Stimulated activated CD8-positive, alpha-beta memory T cell treated with anti-CD3 and anti-CD28 coated beads, Interleukin-4, amount 100 ng/mL, for 48 hours (primary cell): ENCODE data around the gene TBL2.
"Not testable (repeated sequence)": the region's sequence is repeated elsewhere in the genome, so short reads cannot be mapped to it uniquely, and the experiment has no call there.

Experiments
- DNase-seq: peaks from one replicate; pipeline ENCODE4 v3.0.0-alpha.2; 2020

Gene TBL2

GRCh38 chr7:73605601-73606220 lies 27.3 kb upstream of the TBL2 start:
- no peak for DNase-seq

- DNase-seq: no peak
These were observed 24.6 kb upstream of the TBL2 start for GRCh38 chr7:73602721-73603651.

- DNase-seq: no peak
These were observed 21.5 kb upstream of the TBL2 start for GRCh38 chr7:73599916-73600315.

DNA sequence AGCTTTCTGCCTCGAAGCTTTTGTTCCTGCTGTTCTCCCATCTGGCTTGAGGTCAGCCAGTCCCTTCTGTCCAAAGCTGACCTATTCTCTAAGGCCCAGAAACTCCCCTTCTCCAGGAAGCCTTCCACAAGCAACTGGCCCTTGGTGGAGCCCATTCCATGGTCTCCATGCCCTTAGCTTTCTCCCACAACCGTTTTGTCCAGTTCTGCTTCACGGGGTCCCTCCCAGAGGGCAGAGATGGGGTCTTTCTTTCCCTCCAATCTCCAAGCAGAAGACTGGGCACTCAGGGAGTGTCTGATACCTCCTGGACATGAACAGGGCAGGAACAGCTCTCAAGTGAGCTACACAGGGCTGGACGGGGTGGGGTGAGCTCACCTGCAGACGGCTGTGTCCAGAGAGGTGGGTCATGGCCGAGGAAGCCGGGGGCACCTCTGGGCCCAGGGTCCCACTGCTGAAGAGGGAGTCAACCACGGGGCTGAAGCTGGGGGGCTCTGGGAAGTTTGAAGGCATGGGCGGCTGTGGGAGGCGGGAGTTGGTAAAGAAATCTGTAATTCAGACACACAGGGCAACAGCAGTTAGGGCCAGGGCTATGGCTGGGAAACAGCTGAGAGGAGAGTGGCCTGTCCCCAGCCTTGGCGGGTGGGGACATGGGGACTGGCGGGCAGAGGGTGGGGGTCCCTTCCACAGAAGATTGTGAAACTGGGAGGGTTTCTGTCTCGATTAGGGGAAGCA lies 20.9 kb upstream of the TBL2 start:
- no peak for DNase-seq

DNA sequence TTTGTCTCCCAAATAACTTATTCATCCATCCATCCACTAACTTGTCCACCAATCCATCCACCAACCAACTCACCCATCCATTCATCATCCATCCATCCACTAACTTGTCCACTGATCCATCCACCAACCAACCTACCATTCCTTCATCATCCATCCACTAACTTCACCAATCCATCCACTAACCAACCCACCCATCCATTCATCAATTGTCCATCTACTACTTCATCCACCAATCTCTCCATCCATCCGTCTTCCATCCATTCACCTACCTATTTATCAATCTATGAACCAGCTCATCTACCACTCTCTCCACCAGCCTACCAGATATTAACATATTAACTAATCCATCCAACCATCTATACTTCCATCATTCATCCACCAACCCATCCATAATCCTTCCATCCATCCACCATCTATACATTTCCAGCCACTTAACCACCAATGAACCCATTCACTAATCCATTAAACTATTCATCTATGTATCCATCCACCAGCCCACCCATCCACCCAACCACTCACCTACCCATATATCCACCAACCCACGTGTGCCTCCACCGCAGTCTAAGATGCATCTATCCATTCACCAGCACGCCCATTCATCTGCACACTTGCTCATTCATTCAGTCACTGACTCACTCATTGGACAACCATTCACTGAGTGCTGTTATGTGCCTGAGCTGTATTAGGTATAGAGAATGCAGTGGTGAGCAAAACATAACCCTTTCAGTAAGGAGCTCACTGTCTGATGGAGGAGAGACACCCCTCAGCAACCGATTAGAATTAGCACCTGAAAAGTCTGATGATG lies 19.8 kb upstream of the TBL2 start:
- DNase-seq: no peak

DNA sequence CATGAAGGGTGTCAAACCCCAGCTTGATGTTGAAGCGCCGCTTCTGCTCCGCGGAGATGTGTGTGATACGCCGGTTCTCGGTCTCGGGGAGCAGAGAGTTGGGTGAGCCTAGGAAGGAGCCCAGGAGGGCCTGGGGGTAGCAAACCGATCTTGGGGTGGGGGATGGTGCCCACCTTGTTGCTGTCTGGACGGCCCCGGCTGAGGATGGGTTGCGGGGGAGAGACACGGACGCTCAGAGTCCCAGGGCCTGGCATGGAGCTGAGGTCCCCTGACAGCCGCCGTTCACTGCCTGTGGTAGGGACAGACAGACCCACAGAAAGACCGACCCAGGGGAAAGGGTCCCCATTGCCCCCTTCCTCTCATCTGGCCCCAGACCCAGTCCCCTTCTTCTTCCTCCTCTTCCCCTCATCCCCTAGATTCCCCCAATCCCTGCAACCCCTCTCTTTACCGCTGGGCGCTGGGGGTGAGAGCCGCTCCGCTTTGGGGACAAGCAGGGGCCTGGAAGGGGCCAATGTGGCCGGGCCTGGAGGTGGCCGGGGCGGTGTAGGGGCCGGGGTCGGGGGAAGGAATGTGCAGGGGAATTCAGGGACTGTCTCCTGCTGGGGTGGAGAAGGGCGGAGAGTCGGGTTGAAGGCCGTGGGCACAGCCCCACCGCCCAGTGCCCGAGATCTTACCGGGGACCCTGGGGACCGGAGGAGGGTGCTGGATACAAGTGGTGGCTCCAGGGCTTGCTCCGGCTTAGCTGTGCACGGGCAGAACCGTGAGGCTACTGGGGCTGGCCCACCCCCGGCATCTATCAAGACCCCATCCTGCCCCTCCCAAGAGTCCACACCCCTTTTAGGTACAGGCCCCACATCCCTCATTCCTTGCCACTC lies 18.0 kb upstream of the TBL2 start:
- DNase-seq: no peak

GRCh38 chr7:73595358-73595757 lies 17.0 kb upstream of the TBL2 start:
- DNase-seq: no peak

DNA sequence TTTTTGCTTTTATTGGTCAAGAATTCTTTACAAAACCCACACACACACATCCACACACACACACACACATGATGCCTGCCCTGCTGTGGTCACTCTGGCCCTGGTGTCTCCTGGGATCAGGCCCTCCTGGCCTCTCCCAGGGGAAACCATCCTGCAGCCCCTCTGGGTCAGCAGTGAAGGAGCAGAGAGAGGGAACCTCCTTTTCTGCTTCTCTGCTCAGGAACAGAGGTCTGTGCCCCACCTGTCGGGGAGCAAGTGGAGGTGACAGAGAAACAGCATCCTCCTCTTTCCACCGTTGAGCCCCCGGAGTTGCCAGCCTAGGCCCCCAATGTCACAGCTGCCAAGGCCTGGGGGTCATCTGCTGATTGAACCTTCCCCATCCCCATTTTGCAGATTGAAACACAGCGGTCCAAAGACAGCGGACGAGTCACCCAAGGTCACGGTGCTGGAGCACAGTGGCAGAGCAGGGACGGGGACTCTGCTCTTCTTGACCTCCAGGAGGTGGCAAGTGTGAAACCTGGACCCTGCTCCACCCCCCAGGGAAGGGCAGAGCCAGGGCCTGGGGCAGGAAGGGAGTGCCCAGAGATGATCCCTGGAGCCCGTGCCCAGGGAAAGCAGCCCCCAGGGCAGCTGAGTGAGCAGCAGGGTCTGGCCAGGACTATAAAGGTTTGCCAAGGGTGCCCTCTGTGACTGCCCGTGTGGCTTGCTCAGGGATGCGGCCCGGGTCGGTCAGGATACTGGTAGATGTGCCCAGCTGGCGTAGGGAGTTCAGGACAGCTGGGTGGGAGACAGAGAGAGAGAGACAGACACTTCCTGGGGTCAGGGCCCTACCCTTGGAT lies 15.0 kb upstream of the TBL2 start:
- no peak for DNase-seq

- DNase-seq: no peak
These were observed 8.5 kb upstream of the TBL2 start for GRCh38 chr7:73586911-73587310.

DNA sequence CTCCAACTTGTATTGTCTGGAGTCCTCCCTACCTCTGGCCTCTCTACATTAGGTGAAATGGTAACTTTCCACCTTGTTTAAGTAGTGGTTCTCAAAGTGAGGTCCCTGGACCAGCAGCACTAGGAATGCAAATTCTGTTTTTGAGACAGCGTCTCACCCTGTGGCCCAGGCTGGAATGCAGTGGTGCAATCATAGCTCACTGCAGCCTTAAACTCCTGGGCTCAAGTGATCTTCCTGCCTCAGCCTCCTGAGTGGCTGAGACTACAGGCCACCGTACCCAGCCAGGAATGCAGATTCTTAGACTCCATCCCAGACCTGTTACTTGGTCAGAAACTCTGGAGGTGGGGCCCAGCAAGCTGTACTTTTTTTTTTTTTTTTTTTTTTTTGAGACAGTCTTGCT lies 6.8 kb upstream of the TBL2 start:
- no peak for DNase-seq

DNA sequence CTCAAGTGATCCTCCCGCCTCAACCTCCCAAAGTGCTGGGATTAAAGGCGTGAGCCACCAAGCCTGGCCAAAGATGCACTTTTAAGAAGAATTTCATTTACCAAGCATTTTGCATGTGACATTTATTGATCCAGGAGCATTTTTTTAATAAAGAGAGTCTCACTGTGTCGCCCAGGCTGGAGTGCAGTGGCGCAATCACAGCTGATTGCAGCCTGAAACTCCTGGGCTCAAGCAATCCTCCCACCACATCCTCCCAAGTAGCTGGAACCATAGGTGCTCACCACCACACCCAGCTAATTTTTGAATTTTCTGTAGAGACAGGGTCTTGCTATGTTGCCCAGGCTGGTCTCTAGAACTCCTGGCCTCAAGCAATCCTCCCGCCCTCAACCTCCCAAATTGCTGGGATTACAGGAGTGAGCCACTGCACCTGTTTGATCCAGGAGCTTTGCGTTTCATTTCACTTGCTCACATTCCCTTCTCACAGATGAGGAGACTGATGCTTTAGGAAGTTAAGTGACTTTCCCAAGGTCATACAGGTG lies 4.4 kb upstream of the TBL2 start:
- DNase-seq: no peak

DNA sequence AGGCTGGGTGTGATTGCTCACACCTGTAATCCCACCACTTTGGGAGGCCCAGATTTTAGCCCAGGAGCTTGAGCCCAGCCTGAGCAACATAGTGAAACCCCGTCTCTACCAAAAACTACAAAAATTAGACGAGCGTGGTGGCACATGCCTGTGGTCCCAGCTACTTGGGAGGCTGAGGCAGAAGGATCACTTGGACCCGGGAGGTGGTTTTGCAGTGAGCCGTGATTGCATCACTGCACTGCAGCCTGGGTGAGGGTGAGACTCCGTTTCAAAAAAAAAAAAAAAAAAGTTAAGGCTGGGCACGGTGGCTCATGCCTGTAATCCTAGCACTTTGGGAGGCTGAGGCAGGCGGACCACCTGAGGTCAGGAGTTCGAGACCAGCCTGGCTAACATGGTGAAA lies 2.6 kb upstream of the TBL2 start:
- DNase-seq: not testable (repeated sequence)

DNA sequence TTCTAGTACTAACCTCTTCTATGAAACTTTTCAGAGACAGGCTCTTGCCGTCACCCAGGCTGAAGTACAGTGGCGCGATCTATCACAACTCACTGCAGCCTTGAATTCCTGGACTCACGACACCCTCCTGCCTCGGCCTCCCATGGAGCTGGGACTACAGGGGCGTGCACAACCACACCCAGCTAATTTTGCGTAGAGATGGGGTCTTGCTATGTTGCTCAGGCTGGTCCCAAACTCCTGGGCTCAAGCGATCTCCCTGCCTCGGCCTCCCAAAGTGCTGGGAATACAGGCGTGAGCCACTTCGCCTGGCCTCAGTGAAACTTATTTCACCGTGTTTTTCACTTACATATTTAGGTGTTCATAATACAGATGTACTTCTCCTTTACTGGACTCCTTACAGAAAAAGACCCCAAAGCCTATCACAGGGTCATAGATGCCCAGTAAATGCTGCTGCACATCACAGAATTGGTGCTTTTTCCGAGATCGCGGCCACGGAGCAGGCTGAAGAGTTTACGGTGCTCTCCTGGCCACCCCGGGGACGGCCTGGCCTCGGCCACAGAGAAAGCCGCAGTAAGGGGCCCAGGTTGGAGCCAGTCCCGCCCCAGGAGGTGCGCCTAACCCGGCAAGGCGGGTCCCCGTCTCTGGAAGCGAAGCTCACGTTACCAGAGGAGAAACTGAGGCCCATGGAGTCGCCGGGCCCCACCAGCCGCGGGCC lies 595 bp downstream of the TBL2 start:
- no peak for DNase-seq

DNA sequence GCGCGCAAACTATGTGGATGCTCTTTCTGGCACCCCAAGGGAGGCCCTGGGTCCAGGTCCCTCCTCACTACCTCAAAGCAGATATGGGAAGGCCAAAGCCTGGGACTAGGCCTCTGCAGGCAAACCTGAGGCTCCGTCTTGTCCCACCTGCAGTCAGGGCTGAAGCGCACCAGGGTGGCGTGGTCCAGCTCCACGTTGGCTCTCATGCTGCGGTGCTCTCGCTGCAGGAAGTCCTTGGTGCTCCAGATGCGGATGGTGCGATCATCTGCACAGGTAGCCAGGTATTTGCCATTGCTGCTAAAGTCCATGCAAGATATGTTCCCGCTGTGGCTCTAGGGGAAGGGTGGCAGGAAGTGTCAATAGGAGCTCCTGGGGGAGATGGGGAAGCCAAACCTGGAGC lies 4.6 kb downstream of the TBL2 start:
- DNase-seq: no peak

GRCh38 chr7:73573276-73573675 lies 5.1 kb downstream of the TBL2 start:
- no peak for DNase-seq

GRCh38 chr7:73572767-73573186 lies 5.6 kb downstream of the TBL2 start:
- no peak for DNase-seq

DNA sequence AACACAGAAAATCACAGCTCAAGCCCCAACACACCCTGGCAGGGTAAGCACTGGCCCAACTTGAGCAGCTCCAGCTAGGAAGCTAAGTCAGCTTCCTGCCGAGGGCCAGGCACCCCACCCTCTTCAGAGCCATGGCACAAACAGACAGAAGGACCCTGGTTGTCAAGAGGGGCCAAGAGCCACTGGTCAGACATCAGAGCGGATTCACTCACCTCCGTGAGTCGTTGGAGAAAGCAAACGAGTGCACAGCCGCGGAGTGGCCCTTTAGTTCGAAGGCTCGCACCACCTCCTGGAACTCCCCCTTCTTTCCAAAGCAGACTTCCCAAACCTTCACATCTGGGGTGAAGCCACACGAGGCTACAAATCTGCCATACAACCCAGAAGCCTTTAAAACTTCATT lies 7.4 kb downstream of the TBL2 start:
- no peak for DNase-seq

DNA sequence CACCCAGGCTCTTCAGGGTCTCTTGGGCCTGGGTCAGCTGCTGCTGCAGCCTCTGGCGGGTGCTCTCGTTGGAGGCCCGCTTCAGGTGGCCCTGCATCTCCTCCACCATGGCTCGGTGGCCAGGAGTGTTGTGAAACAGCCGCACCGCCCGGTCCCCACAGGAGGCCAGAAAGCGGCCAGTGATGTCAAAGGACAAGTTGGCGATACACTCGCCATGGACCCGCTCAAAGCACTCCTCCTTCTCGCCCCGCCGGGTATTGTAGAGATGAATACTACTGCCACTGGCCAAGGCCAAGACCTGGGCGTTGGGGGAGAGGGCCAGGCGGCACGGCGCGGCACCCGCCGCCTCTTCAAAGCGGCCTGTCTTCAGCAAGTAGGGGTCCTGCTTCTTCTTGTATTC lies 7.9 kb downstream of the TBL2 start:
- no peak for DNase-seq

GRCh38 chr7:73569042-73569608 lies 9.3 kb downstream of the TBL2 start:
- no peak for DNase-seq
